ENCODE results near the gene CFAP251.

The CFAP251 gene

GRCh38 chr12:121930862-121931261, 12.5 kb downstream of the CFAP251 start:
- Histone ChIP-seq H3K4me3 (ENCODE audit: low read length in 2 of 2) (no peak overlapping the region), H3K27ac (ENCODE audit: low read length) (no peak overlapping the region), H3K27me3 (ENCODE audit: control insufficient read depth in 1 of 2, insufficient read depth in 2 of 2, low read length in 2 of 2) (no peaks in the 10 kb centered on the region), H3K9ac (ENCODE audit: low read length in 2 of 2) (no peak overlapping the region), H3K9me3 (ENCODE audit: control insufficient read depth in 2 of 2, low read length in 2 of 2) (no peaks in the 10 kb centered on the region), H3K4me1 (ENCODE audit: control insufficient read depth, insufficient read depth, low read length) (no peaks in the 10 kb centered on the region), H3K36me3 (ENCODE audit: control insufficient read depth in 2 of 2, insufficient read depth in 2 of 2, low read length in 2 of 2) (no peaks in the 10 kb centered on the region)

GRCh38 chr12:121932176-121932536, 13.8 kb downstream of the CFAP251 start:
- Histone ChIP-seq H3K9ac (ENCODE audit: low read length in 2 of 2) (no peak overlapping the region), H3K27ac (ENCODE audit: low read length) (no peak overlapping the region), H3K27me3 (ENCODE audit: control insufficient read depth in 1 of 2, insufficient read depth in 2 of 2, low read length in 2 of 2) (no peaks in the 10 kb centered on the region), H3K4me3 (ENCODE audit: low read length in 2 of 2) (no peak overlapping the region), H3K36me3 (ENCODE audit: control insufficient read depth in 2 of 2, insufficient read depth in 2 of 2, low read length in 2 of 2) (peaks cover 0 to 2% of the 10 kb centered on the region in 2 donors), H3K4me1 (ENCODE audit: control insufficient read depth, insufficient read depth, low read length) (no peaks in the 10 kb centered on the region), H3K9me3 (ENCODE audit: control insufficient read depth in 2 of 2, low read length in 2 of 2) (no peaks in the 10 kb centered on the region)

GRCh38 chr12:121932914-121933521, 14.6 kb downstream of the CFAP251 start:
- no peaks in the 10 kb centered on the region for H3K4me1 ChIP-seq (ENCODE audit: control insufficient read depth, insufficient read depth, low read length)
- H3K9me3 ChIP-seq (ENCODE audit: control insufficient read depth in 2 of 2, low read length in 2 of 2): no peaks in the 10 kb centered on the region
- H3K27me3 ChIP-seq (ENCODE audit: control insufficient read depth in 1 of 2, insufficient read depth in 2 of 2, low read length in 2 of 2): no peaks in the 10 kb centered on the region
- H3K4me3 ChIP-seq (ENCODE audit: low read length in 2 of 2): no peak overlapping the region
- peaks cover 0 to 4% of the 10 kb centered on the region in 2 donors for H3K36me3 ChIP-seq (ENCODE audit: control insufficient read depth in 2 of 2, insufficient read depth in 2 of 2, low read length in 2 of 2)
- H3K27ac ChIP-seq (ENCODE audit: low read length): no peak overlapping the region
- H3K9ac ChIP-seq (ENCODE audit: low read length in 2 of 2): no peak overlapping the region

GRCh38 chr12:121933522-121934308, 15.3 kb downstream of the CFAP251 start:
- Histone ChIP-seq H3K9me3 (ENCODE audit: control insufficient read depth in 2 of 2, low read length in 2 of 2) (no peaks in the 10 kb centered on the region), H3K27me3 (ENCODE audit: control insufficient read depth in 1 of 2, insufficient read depth in 2 of 2, low read length in 2 of 2) (no peaks in the 10 kb centered on the region), H3K4me1 (ENCODE audit: control insufficient read depth, insufficient read depth, low read length) (no peaks in the 10 kb centered on the region), H3K9ac (ENCODE audit: low read length in 2 of 2) (no peak overlapping the region), H3K4me3 (ENCODE audit: low read length in 2 of 2) (no peak overlapping the region), H3K27ac (ENCODE audit: low read length) (no peak overlapping the region), H3K36me3 (ENCODE audit: control insufficient read depth in 2 of 2, insufficient read depth in 2 of 2, low read length in 2 of 2) (peaks cover 0 to 4% of the 10 kb centered on the region in 2 donors)

GRCh38 chr12:121934309-121934664, 15.9 kb downstream of the CFAP251 start:
- H3K4me3 ChIP-seq (ENCODE audit: low read length in 2 of 2): no peak overlapping the region
- H3K27me3 ChIP-seq (ENCODE audit: control insufficient read depth in 1 of 2, insufficient read depth in 2 of 2, low read length in 2 of 2): no peaks in the 10 kb centered on the region
- H3K27ac ChIP-seq (ENCODE audit: low read length): no peak overlapping the region
- H3K9me3 ChIP-seq (ENCODE audit: control insufficient read depth in 2 of 2, low read length in 2 of 2): no peaks in the 10 kb centered on the region
- no peak overlapping the region for H3K9ac ChIP-seq (ENCODE audit: low read length in 2 of 2)
- H3K4me1 ChIP-seq (ENCODE audit: control insufficient read depth, insufficient read depth, low read length): no peaks in the 10 kb centered on the region
- peaks cover 0 to 4% of the 10 kb centered on the region in 2 donors for H3K36me3 ChIP-seq (ENCODE audit: control insufficient read depth in 2 of 2, insufficient read depth in 2 of 2, low read length in 2 of 2)

- Histone ChIP-seq H3K27ac (ENCODE audit: low read length) (no peak overlapping the region), H3K9ac (ENCODE audit: low read length in 2 of 2) (no peak overlapping the region), H3K36me3 (ENCODE audit: control insufficient read depth in 2 of 2, insufficient read depth in 2 of 2, low read length in 2 of 2) (peaks cover 0 to 8% of the 10 kb centered on the region in 2 donors), H3K9me3 (ENCODE audit: control insufficient read depth in 2 of 2, low read length in 2 of 2) (no peaks in the 10 kb centered on the region), H3K4me3 (ENCODE audit: low read length in 2 of 2) (no peak overlapping the region), H3K27me3 (ENCODE audit: control insufficient read depth in 1 of 2, insufficient read depth in 2 of 2, low read length in 2 of 2) (no peaks in the 10 kb centered on the region), H3K4me1 (ENCODE audit: control insufficient read depth, insufficient read depth, low read length) (no peaks in the 10 kb centered on the region)
These were observed 19.3 kb downstream of the CFAP251 start for GRCh38 chr12:121937654-121938053.

GRCh38 chr12:121939186-121939585, 20.8 kb downstream of the CFAP251 start:
- Histone ChIP-seq H3K9me3 (ENCODE audit: control insufficient read depth in 2 of 2, low read length in 2 of 2) (no peaks in the 10 kb centered on the region), H3K9ac (ENCODE audit: low read length in 2 of 2) (no peak overlapping the region), H3K36me3 (ENCODE audit: control insufficient read depth in 2 of 2, insufficient read depth in 2 of 2, low read length in 2 of 2) (peaks cover 0 to 10% of the 10 kb centered on the region in 2 donors)

GRCh38 chr12:121939992-121940766, 21.8 kb downstream of the CFAP251 start:
- H3K9ac ChIP-seq (ENCODE audit: low read length in 2 of 2): no peak overlapping the region
- no peak overlapping the region for H3K27ac ChIP-seq (ENCODE audit: low read length)
- H3K27me3 ChIP-seq (ENCODE audit: control insufficient read depth in 1 of 2, insufficient read depth in 2 of 2, low read length in 2 of 2): no peaks in the 10 kb centered on the region
- no peaks in the 10 kb centered on the region for H3K9me3 ChIP-seq (ENCODE audit: control insufficient read depth in 2 of 2, low read length in 2 of 2)
- H3K4me1 ChIP-seq (ENCODE audit: control insufficient read depth, insufficient read depth, low read length): no peaks in the 10 kb centered on the region
- no peak overlapping the region for H3K4me3 ChIP-seq (ENCODE audit: low read length in 2 of 2)
- H3K36me3 ChIP-seq (ENCODE audit: control insufficient read depth in 2 of 2, insufficient read depth in 2 of 2, low read length in 2 of 2): peaks cover 0 to 10% of the 10 kb centered on the region in 2 donors

More at GRCh38 chr12:121939186-121939585, 20.8 kb downstream of the CFAP251 start:
- Histone ChIP-seq H3K27ac (ENCODE audit: low read length) (no peak overlapping the region), H3K4me3 (ENCODE audit: low read length in 2 of 2) (no peak overlapping the region), H3K27me3 (ENCODE audit: control insufficient read depth in 1 of 2, insufficient read depth in 2 of 2, low read length in 2 of 2) (no peaks in the 10 kb centered on the region), H3K4me1 (ENCODE audit: control insufficient read depth, insufficient read depth, low read length) (no peaks in the 10 kb centered on the region)

GRCh38 chr12:121942145-121942718, 23.8 kb downstream of the CFAP251 start:
- no peaks in the 10 kb centered on the region for H3K4me1 ChIP-seq (ENCODE audit: control insufficient read depth, insufficient read depth, low read length)

GRCh38 chr12:121943926-121944325, 25.5 kb downstream of the CFAP251 start:
- H3K4me3 ChIP-seq (ENCODE audit: low read length in 2 of 2): no peak overlapping the region
- H3K9me3 ChIP-seq (ENCODE audit: control insufficient read depth in 2 of 2, low read length in 2 of 2): no peaks in the 10 kb centered on the region
- H3K36me3 ChIP-seq (ENCODE audit: control insufficient read depth in 2 of 2, insufficient read depth in 2 of 2, low read length in 2 of 2): peaks cover 0 to 6% of the 10 kb centered on the region in 2 donors
- no peak overlapping the region for H3K9ac ChIP-seq (ENCODE audit: low read length in 2 of 2)
- no peaks in the 10 kb centered on the region for H3K27me3 ChIP-seq (ENCODE audit: control insufficient read depth in 1 of 2, insufficient read depth in 2 of 2, low read length in 2 of 2)
- H3K4me1 ChIP-seq (ENCODE audit: control insufficient read depth, insufficient read depth, low read length): no peaks in the 10 kb centered on the region
- H3K27ac ChIP-seq (ENCODE audit: low read length): no peak overlapping the region

More at GRCh38 chr12:121942145-121942718, 23.8 kb downstream of the CFAP251 start:
- Histone ChIP-seq H3K27ac (ENCODE audit: low read length) (no peak overlapping the region), H3K9me3 (ENCODE audit: control insufficient read depth in 2 of 2, low read length in 2 of 2) (no peaks in the 10 kb centered on the region), H3K27me3 (ENCODE audit: control insufficient read depth in 1 of 2, insufficient read depth in 2 of 2, low read length in 2 of 2) (no peaks in the 10 kb centered on the region), H3K36me3 (ENCODE audit: control insufficient read depth in 2 of 2, insufficient read depth in 2 of 2, low read length in 2 of 2) (peaks cover 0 to 7% of the 10 kb centered on the region in 2 donors), H3K9ac (ENCODE audit: low read length in 2 of 2) (no peak overlapping the region), H3K4me3 (ENCODE audit: low read length in 2 of 2) (no peak overlapping the region)

Measured in stomach smooth muscle (tissue), 2 donors.